Neural progenitor cell (in vitro differentiated cells): ENCODE measurements around the gene E2F6.

Source experiments
- CTCF ChIP-seq: fragments of 200-600 bp; sonication (generic); IDR thresholded peaks from 2 replicates; pipeline ENCODE4 v1.5.1; 2017; ENCODE audit warnings: antibody characterized with exemption, mild to moderate bottlenecking
- EZH2 ChIP-seq: fragments of 200-600 bp; sonication (generic); IDR thresholded peaks from 2 replicates; pipeline ENCODE4 v1.6.1; 2017; ENCODE audit warnings: antibody characterized with exemption, mild to moderate bottlenecking, moderate library complexity
- EZH2phosphoT487 ChIP-seq: fragments of 200-600 bp; sonication (generic); IDR thresholded peaks from 2 replicates; pipeline ENCODE4 v1.6.1; 2017; ENCODE audit warnings: antibody characterized with exemption

GRCh38 chr2:11466307-11467128 lies 557 bp upstream of the E2F6 start:
- TF ChIP-seq CTCF (no peak), EZH2phosphoT487 (no peak), EZH2 (no peak)
